ENCODE measurements around the gene DMRT2. TPM values are rescaled to one million over a fixed set of nuclear protein-coding genes. Genes with fewer than 3 reads are reported as not detected.

The DMRT2 gene
- total RNA-seq (2014; rRNA removed; shearing (Covaris generic)) (not detected in 2 replicates), polyA plus RNA-seq (2016; fragmentation: Nextera tagmentation; extraction: Ambion mirVana) (0.19 TPM in 1 of 2 replicates, not detected in the other)

GRCh38 chr9:1050125-1050895, at the start of gene DMRT2:
DMRT2 (plus strand) TSS chr9:1050357; CDS start chr9:1051614, 1,257 bp downstream.
- TF ChIP-seq EZH2phosphoT487 (IDR thresholded peaks at IDR 0.05; ENCODE audit: insufficient read depth, low read depth) = no peak
- no peak for TF ChIP-seq EZH2 (IDR thresholded peaks at IDR 0.05; ENCODE audit: insufficient read depth, poor library complexity, severe bottlenecking)
- Histone ChIP-seq H3K36me3 (ENCODE audit: low read depth) (no peaks in the 10 kb centered on the region), H3F3A (ENCODE audit: insufficient read depth) (no peaks in the 10 kb centered on the region), H2AFZ (peak within 1 kb of the TSS; percentile 76), H3K9ac (no peak within 1 kb of the TSS), H3K4me3 (peak within 1 kb of the TSS; percentile 66; the same call in 1 of the 2 replicates), H3K4me2 (ENCODE audit: unreplicated experiment) (peak within 1 kb of the TSS; percentile 31), H3K27ac (no peak within 1 kb of the TSS), H3K79me2 (ENCODE audit: insufficient read depth) (no peaks in the 10 kb centered on the region), H3K27me3 (replicated peaks; ENCODE audit: insufficient read depth) (peaks cover 3% of the 10 kb centered on the region; the same call in 1 of the 2 replicates), H3K9me2 (ENCODE audit: insufficient read depth) (no peaks in the 10 kb centered on the region), H3K4me1 (ENCODE audit: insufficient read depth) (no peaks in the 10 kb centered on the region), H3K9me3 (ENCODE audit: low read depth) (no peaks in the 10 kb centered on the region), H4K20me1 (ENCODE audit: insufficient read depth) (no peaks in the 10 kb centered on the region)
- peak; percentile 16 for DNase-seq
- in situ Hi-C loops (cut with MboI) = no loop called here
- WGBS, 2 experiments (ENCODE audit: low coverage in 1 of 2, low lambda C conversion rate in 2 of 2, missing lambda C conversion rate in 2 of 2) = 54 to 65% methylated on average over 43 to 48 of the region's 48 CpGs

- Histone ChIP-seq H3K4me2 (ENCODE audit: unreplicated experiment) (no peak overlapping the region), H2AFZ (no peak overlapping the region), H3K9me3 (ENCODE audit: low read depth) (no peaks in the 10 kb centered on the region), H3K27ac (no peak overlapping the region), H3K4me3 (no peak overlapping the region), H3K4me1 (ENCODE audit: insufficient read depth) (no peaks in the 10 kb centered on the region), H3K27me3 (replicated peaks; ENCODE audit: insufficient read depth) (no peaks in the 10 kb centered on the region), H3K36me3 (ENCODE audit: low read depth) (no peaks in the 10 kb centered on the region), H3K79me2 (ENCODE audit: insufficient read depth) (no peaks in the 10 kb centered on the region), H3K9ac (no peak overlapping the region), H4K20me1 (ENCODE audit: insufficient read depth) (no peaks in the 10 kb centered on the region), H3F3A (ENCODE audit: insufficient read depth) (peaks cover 11% of the 10 kb centered on the region; the same call in 1 of the 2 replicates), H3K9me2 (ENCODE audit: insufficient read depth) (no peaks in the 10 kb centered on the region)
- in situ Hi-C loops (cut with MboI) = no loop called here
- TF ChIP-seq EZH2 (IDR thresholded peaks at IDR 0.05; ENCODE audit: insufficient read depth, poor library complexity, severe bottlenecking) (no peak), EZH2phosphoT487 (IDR thresholded peaks at IDR 0.05; ENCODE audit: insufficient read depth, low read depth) (no peak)
- 30 to 37% methylated on average over 4 of the region's 4 CpGs for WGBS, 2 experiments (ENCODE audit: low coverage in 1 of 2, low lambda C conversion rate in 2 of 2, missing lambda C conversion rate in 2 of 2)
- DNase-seq = no peak
These were observed 48.3 kb upstream of the DMRT2 start for GRCh38 chr9:1001838-1002237.

- in situ Hi-C loops (cut with MboI) = no loop called here
- Histone ChIP-seq H3K36me3 (ENCODE audit: low read depth) (no peaks in the 10 kb centered on the region), H3F3A (ENCODE audit: insufficient read depth) (peaks cover 11% of the 10 kb centered on the region; the same call in 1 of the 2 replicates), H2AFZ (no peak overlapping the region), H3K4me1 (ENCODE audit: insufficient read depth) (no peaks in the 10 kb centered on the region), H3K27ac (no peak overlapping the region), H3K9me2 (ENCODE audit: insufficient read depth) (no peaks in the 10 kb centered on the region), H3K79me2 (ENCODE audit: insufficient read depth) (no peaks in the 10 kb centered on the region), H3K9ac (no peak overlapping the region), H3K4me2 (ENCODE audit: unreplicated experiment) (no peak overlapping the region), H3K27me3 (replicated peaks; ENCODE audit: insufficient read depth) (no peaks in the 10 kb centered on the region), H3K9me3 (ENCODE audit: low read depth) (no peaks in the 10 kb centered on the region), H4K20me1 (ENCODE audit: insufficient read depth) (no peaks in the 10 kb centered on the region), H3K4me3 (no peak overlapping the region)
- WGBS, 2 experiments (ENCODE audit: low coverage in 1 of 2, low lambda C conversion rate in 2 of 2, missing lambda C conversion rate in 2 of 2) = 76 to 86% methylated on average over 1 to 2 of the region's 2 CpGs
- TF ChIP-seq EZH2 (IDR thresholded peaks at IDR 0.05; ENCODE audit: insufficient read depth, poor library complexity, severe bottlenecking) = no peak
- TF ChIP-seq EZH2phosphoT487 (IDR thresholded peaks at IDR 0.05; ENCODE audit: insufficient read depth, low read depth) = no peak
- DNase-seq = no peak
These were observed 47.5 kb upstream of the DMRT2 start for GRCh38 chr9:1002678-1003077.

- in situ Hi-C loops (cut with MboI) = no loop called here
- no peak for TF ChIP-seq EZH2 (IDR thresholded peaks at IDR 0.05; ENCODE audit: insufficient read depth, poor library complexity, severe bottlenecking)
- TF ChIP-seq EZH2phosphoT487 (IDR thresholded peaks at IDR 0.05; ENCODE audit: insufficient read depth, low read depth) = no peak
- 37 to 40% methylated on average over 10 of the region's 10 CpGs for WGBS, 2 experiments (ENCODE audit: low coverage in 1 of 2, low lambda C conversion rate in 2 of 2, missing lambda C conversion rate in 2 of 2)
These were observed 45.0 kb upstream of the DMRT2 start for GRCh38 chr9:1005043-1005667.

More at GRCh38 chr9:1005043-1005667, 45.0 kb upstream of the DMRT2 start:
- no peaks in the 10 kb centered on the region for H3K9me3 ChIP-seq (ENCODE audit: low read depth)
- no peaks in the 10 kb centered on the region for H4K20me1 ChIP-seq (ENCODE audit: insufficient read depth)
- no peak overlapping the region for H3K4me2 ChIP-seq (ENCODE audit: unreplicated experiment)
- H3K27ac ChIP-seq = no peak overlapping the region
- DNase-seq = peak; percentile 79
- peaks cover 7% of the 10 kb centered on the region; the same call in 1 of the 2 replicates for H3K27me3 ChIP-seq (replicated peaks; ENCODE audit: insufficient read depth)
- no peaks in the 10 kb centered on the region for H3K4me1 ChIP-seq (ENCODE audit: insufficient read depth)
- H3K9ac ChIP-seq = no peak overlapping the region
- no peaks in the 10 kb centered on the region for H3K9me2 ChIP-seq (ENCODE audit: insufficient read depth)
- H3K36me3 ChIP-seq (ENCODE audit: low read depth) = no peaks in the 10 kb centered on the region
- H3K4me3 ChIP-seq = no peak overlapping the region
- H3K79me2 ChIP-seq (ENCODE audit: insufficient read depth) = no peaks in the 10 kb centered on the region
- no peak overlapping the region for H2AFZ ChIP-seq
- H3F3A ChIP-seq (ENCODE audit: insufficient read depth) = no peaks in the 10 kb centered on the region
